Neural cell (in vitro differentiated cells): Measurements from ENCODE around the gene BNC2. TPM values are rescaled to one million over a fixed set of nuclear protein-coding genes. Genes with fewer than 3 reads are reported as not detected.

Experiments
- H2AFZ ChIP-seq: fragments of 200-600, 300-800 bp; sonication (generic), shearing (Covaris generic); 2 replicates; pipeline ENCODE4 v1.6.0; 2014; ENCODE audit warnings: low read depth, mild to moderate bottlenecking, antibody characterized with exemption, low read length, moderate library complexity
- H3F3A ChIP-seq: fragments of 200-600 bp; shearing (Covaris generic); 2 replicates; pipeline ENCODE4 v1.6.1; 2016; ENCODE audit warnings: mild to moderate bottlenecking, moderate library complexity, mixed read lengths, antibody characterized with exemption, low read length; ENCODE audit not compliant: insufficient read depth, poor library complexity, severe bottlenecking
- H3K27ac ChIP-seq: fragments of 200-600, 300-800 bp; sonication (generic), shearing (Covaris generic); 2 replicates; pipeline ENCODE4 v1.5.1; 2014; ENCODE audit warnings: mild to moderate bottlenecking, low read length, moderate library complexity
- H3K27me3 ChIP-seq: fragments of 300-800, 200-600 bp; sonication (generic), shearing (Covaris generic); 2 replicates; pipeline ENCODE4 v1.6.0; 2014; ENCODE audit warnings: mild to moderate bottlenecking, low read depth, low read length, moderate library complexity; ENCODE audit not compliant: insufficient read depth
- H3K36me3 ChIP-seq: fragments of 300-800, 200-600 bp; sonication (generic), shearing (Covaris generic); 2 replicates; pipeline ENCODE4 v1.5.1; 2014; ENCODE audit warnings: mild to moderate bottlenecking, antibody characterized with exemption, low read length, moderate library complexity; ENCODE audit not compliant: insufficient read depth
- H3K4me2 ChIP-seq: fragments of 300-800, 200-600 bp; sonication (generic), shearing (Covaris generic); 2 replicates; pipeline ENCODE4 v1.6.0; 2014; ENCODE audit warnings: mild to moderate bottlenecking, low read length
- H3K4me3 ChIP-seq: fragments of 300-800, 200-600 bp; sonication (generic), shearing (Covaris generic); 2 replicates; pipeline ENCODE4 v1.5.1; 2014; ENCODE audit warnings: mild to moderate bottlenecking, low read length, moderate library complexity
- H3K79me2 ChIP-seq: fragments of 200-600 bp; shearing (Covaris generic); replicated peaks from 2 replicates; pipeline ENCODE4 v1.6.0; 2014; ENCODE audit warnings: mild to moderate bottlenecking, low read length, moderate library complexity; ENCODE audit not compliant: insufficient read depth
- H3K9ac ChIP-seq: fragments of 300-800, 200-600 bp; sonication (generic), shearing (Covaris generic); 2 replicates; pipeline ENCODE4 v1.6.1; 2016; ENCODE audit warnings: mild to moderate bottlenecking, low read length, mixed read lengths
- H3K9me2 ChIP-seq: fragments of 200-600 bp; shearing (Covaris generic); 2 replicates; pipeline ENCODE4 v1.6.1; 2016; ENCODE audit warnings: mild to moderate bottlenecking, low read length, mixed read lengths; ENCODE audit not compliant: insufficient read depth
- H3K9me3 ChIP-seq: fragments of 200-600, 300-800 bp; sonication (generic), shearing (Covaris generic); 2 replicates; pipeline ENCODE4 v1.6.1; 2016; ENCODE audit warnings: mild to moderate bottlenecking, mixed run types, low read length, moderate library complexity, mixed read lengths
- H4K20me1 ChIP-seq: fragments of 200-600 bp; shearing (Covaris generic); 2 replicates; pipeline ENCODE4 v1.6.1; 2016; ENCODE audit warnings: mild to moderate bottlenecking, mixed run types; ENCODE audit not compliant: insufficient read depth
- CTCF ChIP-seq: fragments of 450-650 bp; IDR thresholded peaks from 2 replicates; pipeline ENCODE4 v1.5.1; 2014; ENCODE audit warnings: antibody characterized with exemption, mild to moderate bottlenecking, moderate library complexity; ENCODE audit not compliant: poor library complexity, severe bottlenecking
- EP300 ChIP-seq: fragments of 450-650 bp; conservative IDR thresholded peaks from 2 replicates; pipeline ENCODE4 v1.6.1; 2014; ENCODE audit warnings: antibody characterized with exemption, mild to moderate bottlenecking, moderate library complexity; ENCODE audit not compliant: poor library complexity, severe bottlenecking
- EZH2 ChIP-seq: fragments of 200-600, 300-800 bp; shearing (Covaris generic), sonication (generic); IDR thresholded peaks from 2 replicates; pipeline ENCODE4 v1.6.1; 2014; ENCODE audit warnings: antibody characterized with exemption, low read length, borderline replicate concordance, mild to moderate bottlenecking; ENCODE audit not compliant: insufficient read depth, poor library complexity, severe bottlenecking
- MXI1 ChIP-seq: fragments of 450-650 bp; conservative IDR thresholded peaks from 2 replicates; pipeline ENCODE4 v1.6.1; 2014; ENCODE audit warnings: antibody characterized with exemption, mild to moderate bottlenecking; ENCODE audit not compliant: poor library complexity, severe bottlenecking
- POLR2AphosphoS5 ChIP-seq: IDR thresholded peaks from 2 replicates; pipeline ENCODE4 v1.6.1; 2012
- RAD21 ChIP-seq: fragments of 450-650 bp; conservative IDR thresholded peaks from 2 replicates; pipeline ENCODE4 v1.6.1; 2014; ENCODE audit warnings: antibody characterized with exemption, mild to moderate bottlenecking, moderate library complexity
- REST ChIP-seq: IDR thresholded peaks from 2 replicates; pipeline ENCODE4 v1.6.1; 2012; ENCODE audit warnings: borderline replicate concordance
- SMC3 ChIP-seq: fragments of 450-650 bp; conservative IDR thresholded peaks from 2 replicates; pipeline ENCODE4 v1.6.1; 2014; ENCODE audit warnings: antibody characterized with exemption, mild to moderate bottlenecking, moderate library complexity; ENCODE audit not compliant: poor library complexity
- TAF1 ChIP-seq: IDR thresholded peaks from 2 replicates; pipeline ENCODE4 v1.6.1; 2012; ENCODE audit warnings: low read depth
- polyA plus RNA-seq: library from polyadenylated mRNA; depleted of rRNA; stranded (reverse); fragments of >200 nt; gene quantifications from 2 replicates; pipeline ENCODE4 v1.2.3, GENCODE V29; 2014

Gene BNC2
- polyA plus RNA-seq, 1 donor from 2014 or later: 1.3 TPM

- no peak overlapping the region for H3K4me2 ChIP-seq
- H3K79me2 ChIP-seq: no peaks in the 10 kb centered on the region
These were observed 328.2 kb downstream of the BNC2 start for GRCh38 chr9:16542290-16542689.

More at GRCh38 chr9:16542290-16542689, 328.2 kb downstream of the BNC2 start:
- Histone ChIP-seq H3K9ac (no peak overlapping the region), H3K27me3 (no peaks in the 10 kb centered on the region), H3K36me3 (no peaks in the 10 kb centered on the region), H3K4me3 (no peak overlapping the region), H2AFZ (no peak overlapping the region), H3K9me2 (no peaks in the 10 kb centered on the region), H3K9me3 (no peaks in the 10 kb centered on the region), H3F3A (no peaks in the 10 kb centered on the region), H4K20me1 (no peaks in the 10 kb centered on the region), H3K27ac (peak overlapping the region; percentile 45)
- TF ChIP-seq EP300 (no peak), POLR2AphosphoS5 (no peak), RAD21 (no peak), EZH2 (no peak), REST (no peak), MXI1 (no peak), SMC3 (no peak), TAF1 (no peak), CTCF (no peak)
